ENCODE measurements around the gene KCNQ1OT1.

KCNQ1OT1 gene

GRCh38 chr11:2666828-2667570 is 32.8 kb downstream of the KCNQ1OT1 start:
- DNase-seq (ENCODE audit: low read depth): no peak

DNA sequence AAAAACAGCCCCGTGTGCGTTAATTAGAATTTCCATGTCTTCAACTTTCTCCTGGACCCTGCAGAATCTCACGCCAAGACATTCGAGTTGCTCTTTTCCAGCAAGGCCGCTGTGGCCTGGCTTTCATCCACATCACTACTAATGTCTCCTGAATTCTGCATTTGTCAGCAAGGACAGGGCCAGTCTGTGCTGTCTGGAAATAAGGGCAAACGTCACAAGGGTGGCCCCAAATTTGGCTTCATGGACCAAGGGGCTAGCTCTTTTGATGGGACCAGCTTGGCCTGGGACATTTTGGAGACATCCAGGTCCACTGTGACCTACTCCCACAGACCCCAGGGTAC is 33.4 kb downstream of the KCNQ1OT1 start:
- DNase-seq (ENCODE audit: low read depth): no peak

- no peak for DNase-seq (ENCODE audit: low read depth)
Measured at GRCh38 chr11:2665526-2666400, 34.0 kb downstream of the KCNQ1OT1 start.

- no peak for DNase-seq (ENCODE audit: low read depth)
Measured at GRCh38 chr11:2664791-2665525, 34.8 kb downstream of the KCNQ1OT1 start.

DNA sequence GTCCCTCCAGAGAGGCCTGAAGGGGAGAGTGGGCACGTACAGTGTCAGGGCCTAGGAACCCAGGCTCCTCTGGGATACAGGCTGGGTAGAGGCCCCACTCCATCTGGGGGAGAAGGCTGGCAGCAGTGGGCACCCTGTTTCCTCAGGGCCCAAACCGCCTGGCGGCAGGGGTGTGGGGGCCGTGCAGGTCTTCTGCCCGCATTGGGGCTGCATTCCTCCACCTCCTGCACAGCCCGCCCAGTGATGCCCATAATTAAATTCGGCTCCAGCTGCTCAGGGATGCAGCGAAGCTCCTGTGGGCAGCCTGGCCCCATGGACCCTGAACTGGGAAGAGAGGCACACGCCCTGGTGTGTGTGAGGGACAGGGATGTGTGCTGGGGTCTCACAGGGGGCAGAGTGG is 35.4 kb downstream of the KCNQ1OT1 start:
- DNase-seq (ENCODE audit: low read depth): no peak

GRCh38 chr11:2663915-2664314 is 35.9 kb downstream of the KCNQ1OT1 start:
- no peak for DNase-seq (ENCODE audit: low read depth)

GRCh38 chr11:2663506-2663905 is 36.3 kb downstream of the KCNQ1OT1 start:
- no peak for DNase-seq (ENCODE audit: low read depth)

DNA sequence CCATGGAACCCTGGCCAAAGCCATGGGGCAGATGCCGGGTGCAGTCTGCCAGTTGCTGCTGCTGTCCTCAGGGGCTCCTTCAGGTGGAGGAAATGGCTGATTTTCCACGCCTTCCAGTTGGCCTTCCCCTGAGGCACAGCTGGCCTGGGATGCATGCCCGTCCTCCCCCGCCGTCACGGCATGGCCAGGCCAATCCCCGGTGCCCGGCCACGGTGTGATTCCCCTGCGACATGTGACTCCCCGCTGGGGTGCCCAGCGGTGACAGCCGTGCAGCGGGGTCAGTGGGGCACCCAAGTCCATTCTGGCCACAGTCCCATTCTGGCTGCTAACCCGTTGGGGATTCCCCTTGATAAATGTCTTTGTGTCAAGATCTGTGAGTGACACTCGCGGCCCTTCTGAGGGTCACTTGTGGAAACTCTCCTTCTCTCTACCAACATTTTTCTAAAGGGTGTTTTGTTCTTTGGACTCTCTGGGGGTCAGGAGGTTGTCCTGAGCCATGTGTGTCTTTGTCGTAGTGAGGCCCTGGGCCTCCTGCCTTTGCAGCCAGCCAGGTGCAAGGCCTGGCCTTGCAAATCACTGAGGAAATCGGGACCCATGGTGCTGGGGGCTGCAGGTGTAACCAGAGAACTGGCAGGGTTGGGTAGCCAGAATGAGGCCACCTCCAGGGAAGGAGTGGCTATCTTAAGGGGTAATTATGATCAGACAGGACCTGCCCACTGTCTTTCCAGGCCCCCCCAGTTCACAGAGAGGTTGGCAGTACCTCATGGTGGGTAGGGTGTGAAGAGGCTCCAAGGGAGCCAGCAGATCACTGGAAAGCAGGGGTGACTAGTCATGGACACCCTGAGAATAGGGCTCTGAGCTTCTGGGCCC is 37.1 kb downstream of the KCNQ1OT1 start:
- no peak for DNase-seq (ENCODE audit: low read depth)

GRCh38 chr11:2662024-2662312 is 37.8 kb downstream of the KCNQ1OT1 start:
- no peak for DNase-seq (ENCODE audit: low read depth)

DNA sequence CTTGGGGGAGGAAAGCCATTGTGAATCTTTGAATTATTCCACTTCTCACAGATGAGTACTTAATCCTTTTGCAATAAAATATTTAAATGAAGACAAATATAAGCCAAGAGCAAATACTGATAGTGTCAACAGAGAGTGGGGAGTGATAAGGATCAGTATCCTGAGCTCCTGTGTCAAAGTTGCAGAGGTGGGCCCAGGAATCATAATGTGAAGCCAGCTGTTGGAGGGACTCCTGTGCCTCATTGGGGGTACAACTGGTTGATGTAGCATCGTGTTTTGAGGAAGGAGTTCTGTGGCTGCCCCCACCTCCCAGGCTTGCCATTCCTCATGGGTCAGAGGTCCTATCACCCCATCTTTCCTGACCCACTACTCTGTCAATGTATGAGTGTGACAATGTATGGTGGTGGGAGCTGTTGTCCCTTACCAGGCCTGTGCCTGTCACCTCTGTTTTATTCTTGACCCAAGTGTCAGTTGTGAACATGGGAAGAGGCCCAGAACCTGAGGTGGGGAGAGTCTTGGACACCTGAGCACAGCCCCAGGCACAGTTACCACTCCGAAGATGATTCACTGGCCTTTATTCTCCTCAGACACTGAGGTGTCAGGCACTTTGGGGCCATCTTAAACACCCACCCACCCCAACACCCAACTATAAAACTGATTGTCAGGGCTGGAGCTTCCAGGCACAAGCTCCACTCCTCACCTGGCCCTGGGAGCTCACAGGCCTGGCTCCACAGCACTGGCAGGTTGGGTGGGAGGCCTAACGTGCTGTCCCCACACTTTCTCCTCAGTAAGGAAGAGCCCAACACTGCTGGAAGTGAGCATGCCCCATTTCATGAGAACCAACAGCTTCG is 38.4 kb downstream of the KCNQ1OT1 start:
- DNase-seq (ENCODE audit: low read depth): no peak

GRCh38 chr11:2660357-2660939 is 39.3 kb downstream of the KCNQ1OT1 start:
- DNase-seq (ENCODE audit: low read depth): no peak

DNA sequence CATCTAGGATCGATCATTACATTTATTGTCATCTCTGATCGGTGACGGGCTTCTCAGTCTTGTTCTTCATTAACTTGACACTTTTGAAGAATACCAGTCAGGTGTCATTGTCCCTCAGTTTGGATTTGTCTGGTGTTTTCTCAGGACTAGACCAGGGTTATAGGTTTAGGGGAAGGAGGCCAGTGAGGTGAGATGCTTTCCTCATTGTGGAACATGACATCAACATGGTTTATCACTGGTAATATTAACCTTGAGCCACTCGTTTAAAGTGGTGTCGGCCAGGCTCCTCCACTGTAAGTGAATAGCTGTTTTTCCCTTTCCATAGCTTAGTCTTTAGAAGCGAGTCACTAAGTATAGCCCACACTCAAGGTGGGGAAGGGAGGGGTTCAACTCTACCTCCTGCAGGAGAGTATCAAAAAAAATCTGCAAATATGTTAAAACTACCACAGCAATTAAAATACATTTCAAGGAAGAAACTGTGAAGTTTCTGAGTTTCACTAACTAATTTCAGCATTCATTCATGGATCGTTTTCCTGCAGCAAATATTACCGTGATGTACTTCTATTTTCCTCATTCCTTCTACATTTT is 42.0 kb downstream of the KCNQ1OT1 start:
- no peak for DNase-seq (ENCODE audit: low read depth)

DNA sequence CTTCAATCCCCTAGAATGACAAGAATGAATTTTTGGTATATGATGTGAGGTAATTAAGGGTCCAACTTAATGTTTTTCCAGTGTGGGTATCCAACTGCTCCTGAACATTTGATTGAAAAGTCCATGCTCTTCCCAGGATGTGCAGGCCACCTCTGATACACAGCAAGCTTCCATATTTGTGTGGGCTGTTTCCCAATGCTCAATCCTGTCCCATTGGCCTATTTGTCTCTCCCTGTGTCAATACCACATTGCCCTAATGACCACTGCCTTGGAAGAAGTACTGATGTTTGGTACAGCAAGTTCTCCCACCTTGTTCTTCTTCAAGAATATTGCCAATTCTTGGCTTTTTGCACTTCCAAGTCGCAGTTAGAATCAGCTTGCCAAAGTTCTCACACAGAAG is 42.9 kb downstream of the KCNQ1OT1 start:
- DNase-seq (ENCODE audit: low read depth): no peak

GRCh38 chr11:2655834-2656622 is 43.8 kb downstream of the KCNQ1OT1 start:
- DNase-seq (ENCODE audit: low read depth): no peak

DNA sequence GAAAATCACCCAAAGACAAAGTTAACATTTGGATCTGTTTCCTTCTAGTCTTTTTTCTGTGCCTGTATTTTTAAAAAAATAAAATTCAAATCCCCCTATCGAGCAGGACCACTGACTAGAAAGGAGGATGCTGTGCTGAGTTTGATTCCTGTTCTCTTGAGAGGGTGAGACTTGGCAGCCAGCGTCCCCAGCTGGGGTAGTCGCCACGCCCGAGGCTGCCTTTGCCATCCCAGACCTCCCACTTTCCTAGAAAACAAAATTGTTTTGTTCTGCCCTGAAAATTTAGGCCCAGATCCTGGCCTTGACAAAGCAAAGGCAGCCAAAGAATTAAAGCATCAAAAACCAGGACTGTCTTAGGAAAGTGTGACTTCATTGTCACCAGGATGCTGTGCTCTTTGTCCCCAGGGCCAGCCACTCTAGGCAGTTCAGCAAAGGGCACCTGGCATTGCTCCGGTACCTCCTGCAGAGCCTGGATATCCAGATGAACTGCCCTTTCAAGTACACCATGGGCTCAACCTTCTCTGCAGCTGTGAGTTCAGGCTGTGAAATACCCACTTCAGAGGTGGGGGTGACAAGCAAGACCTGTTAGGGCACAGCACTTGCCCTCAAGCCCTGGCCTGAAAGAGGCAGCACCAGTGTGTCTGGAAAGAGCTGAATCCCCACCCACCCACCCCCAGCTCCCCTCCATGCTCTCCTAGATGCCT is 44.6 kb downstream of the KCNQ1OT1 start:
- no peak for DNase-seq (ENCODE audit: low read depth)

- no peak for DNase-seq (ENCODE audit: low read depth)
Measured at GRCh38 chr11:2653930-2654739, 45.7 kb downstream of the KCNQ1OT1 start.

GRCh38 chr11:2653198-2653551 is 46.6 kb downstream of the KCNQ1OT1 start:
- no peak for DNase-seq (ENCODE audit: low read depth)

All from activated gamma-delta T cell treated with anti-CD3 and anti-CD28 coated beads, Interleukin-2, amount 50 U/mL, for 16 hours (primary cell).